GM23248 (cell line): ENCODE data around the gene MEIKIN. TPM values are rescaled to one million over a fixed set of nuclear protein-coding genes. Genes with fewer than 3 reads are reported as not detected.

Experiments
- DNase-seq: peaks from one replicate; pipeline ENCODE4 v3.0.0-alpha.2; 2015
- H2AFZ ChIP-seq: fragments of 200-600 bp; sonication (generic); 2 replicates; pipeline ENCODE4 v1.6.1; 2016; ENCODE audit warnings: antibody characterized with exemption
- H3F3A ChIP-seq: fragments of 200-600 bp; sonication (generic); 2 replicates; pipeline ENCODE4 v1.6.1; 2016; ENCODE audit warnings: mild to moderate bottlenecking, antibody characterized with exemption, mixed run types; ENCODE audit not compliant: insufficient read depth
- H3K27ac ChIP-seq: fragments of 200-600 bp; sonication (generic); 2 replicates; pipeline ENCODE4 v1.5.1; 2016; ENCODE audit warnings: mild to moderate bottlenecking
- H3K27me3 ChIP-seq: fragments of 200-600 bp; sonication (generic); replicated peaks from 2 replicates; pipeline ENCODE4 v1.6.1; 2016; ENCODE audit warnings: mild to moderate bottlenecking; ENCODE audit not compliant: insufficient read depth
- H3K36me3 ChIP-seq: fragments of 200-600 bp; sonication (generic); 2 replicates; pipeline ENCODE4 v1.6.1; 2016; ENCODE audit warnings: low read depth, mild to moderate bottlenecking
- H3K4me1 ChIP-seq: fragments of 200-600 bp; sonication (generic); 2 replicates; pipeline ENCODE4 v1.6.1; 2016; ENCODE audit warnings: mild to moderate bottlenecking; ENCODE audit not compliant: insufficient read depth
- H3K4me2 ChIP-seq: fragments of 200-600 bp; sonication (generic); one replicate; pipeline ENCODE4 v1.6.1; 2016; ENCODE audit warnings: mild to moderate bottlenecking; ENCODE audit not compliant: unreplicated experiment
- H3K4me3 ChIP-seq: fragments of 200-600 bp; sonication (generic); 2 replicates; pipeline ENCODE4 v1.5.1; 2016; ENCODE audit warnings: mild to moderate bottlenecking
- H3K79me2 ChIP-seq: fragments of 200-600 bp; sonication (generic); 2 replicates; pipeline ENCODE4 v1.6.1; 2016; ENCODE audit warnings: mild to moderate bottlenecking; ENCODE audit not compliant: insufficient read depth
- H3K9ac ChIP-seq: fragments of 200-600 bp; sonication (generic); 2 replicates; pipeline ENCODE4 v1.6.1; 2016; ENCODE audit warnings: mild to moderate bottlenecking
- H3K9me2 ChIP-seq: fragments of 200-600 bp; sonication (generic); 2 replicates; pipeline ENCODE4 v1.6.1; 2016; ENCODE audit warnings: mixed run types, mild to moderate bottlenecking, moderate library complexity; ENCODE audit not compliant: insufficient read depth
- H3K9me3 ChIP-seq: fragments of 200-600 bp; sonication (generic); one replicate; pipeline ENCODE4 v1.6.1; 2017; ENCODE audit warnings: low read depth
- H4K20me1 ChIP-seq: fragments of 200-600 bp; sonication (generic); 2 replicates; pipeline ENCODE4 v1.6.0; 2016; ENCODE audit not compliant: insufficient read depth
- EZH2 ChIP-seq: fragments of 200-600 bp; sonication (generic); IDR thresholded peaks from 2 replicates; pipeline ENCODE4 v1.6.1; 2018; ENCODE audit warnings: antibody characterized with exemption, mild to moderate bottlenecking; ENCODE audit not compliant: insufficient read depth, poor library complexity, severe bottlenecking
- EZH2phosphoT487 ChIP-seq: fragments of 200-600 bp; sonication (generic); IDR thresholded peaks from 2 replicates; pipeline ENCODE4 v1.6.1; 2018; ENCODE audit warnings: antibody characterized with exemption, moderate library complexity, mild to moderate bottlenecking, low read depth; ENCODE audit not compliant: insufficient read depth
- WGBS, 2 experiments: methylation state at CpG; one replicate each; pipeline ENCODE4 v1.1.6; 2015 to 2017; ENCODE audit warnings: low lambda C conversion rate in 2 of 2, low coverage in 1 of 2; ENCODE audit errors: missing lambda C conversion rate in 2 of 2; 5-methylcytosine and 5-hydroxymethylcytosine counted together
- in situ Hi-C: fragments of 300-500 bp; cut with MboI; formaldehyde crosslinking; loops from 2 replicates; pipeline ENCODE4 v1.15.0; 2020
- polyA plus RNA-seq: library from polyadenylated mRNA; unstranded; fragments of >200 nt; fragmentation: Nextera tagmentation; extraction: Ambion mirVana; gene quantifications from 2 replicates; pipeline ENCODE4 v1.2.1, GENCODE V29; 2016
- total RNA-seq: library from RNA; depleted of rRNA; stranded (reverse); fragments of >200 nt; shearing (Covaris generic); gene quantifications from 2 replicates; pipeline ENCODE4 v1.2.3, GENCODE V29; 2014; rRNA removed

The MEIKIN gene
- total RNA-seq (not detected in 2 replicates), polyA plus RNA-seq (not detected in 2 replicates)

- Histone ChIP-seq H2AFZ (no peak within 1 kb of the TSS), H3K9ac (no peak within 1 kb of the TSS), H3K9me3 (no peaks in the 10 kb centered on the region), H3K36me3 (no peaks in the 10 kb centered on the region), H3K27ac (no peak within 1 kb of the TSS), H4K20me1 (no peaks in the 10 kb centered on the region), H3K27me3 (no peaks in the 10 kb centered on the region), H3K4me1 (no peaks in the 10 kb centered on the region), H3F3A (no peaks in the 10 kb centered on the region), H3K9me2 (no peaks in the 10 kb centered on the region), H3K4me2 (no peak within 1 kb of the TSS), H3K79me2 (no peaks in the 10 kb centered on the region), H3K4me3 (no peak within 1 kb of the TSS)
- DNase-seq, result no peak
- in situ Hi-C loops, result no loop called here
- TF ChIP-seq EZH2phosphoT487 (no peak), EZH2 (no peak)
- WGBS, 2 experiments, result 61 to 68% methylated on average over 24 of the region's 24 CpGs
Measured at GRCh38 chr5:131945551-131946168, at the start of gene MEIKIN. TSS of gene MEIKIN (minus strand) at chr5:131945663. CDS start at chr5:131945505, 158 bp downstream.

- H4K20me1 ChIP-seq, result no peaks in the 10 kb centered on the region
- no peaks in the 10 kb centered on the region for H3K79me2 ChIP-seq
- no peaks in the 10 kb centered on the region for H3K9me2 ChIP-seq
- no peak overlapping the region for H3K27ac ChIP-seq
- H3K27me3 ChIP-seq, result no peaks in the 10 kb centered on the region
- H2AFZ ChIP-seq, result no peak overlapping the region
- no peaks in the 10 kb centered on the region for H3F3A ChIP-seq
- H3K4me2 ChIP-seq, result no peak overlapping the region
- H3K4me3 ChIP-seq, result no peak overlapping the region
- 48 to 62% methylated on average over 6 to 7 of the region's 7 CpGs for WGBS, 2 experiments
- DNase-seq, result no peak
- no peaks in the 10 kb centered on the region for H3K9me3 ChIP-seq
- H3K36me3 ChIP-seq, result no peaks in the 10 kb centered on the region
- in situ Hi-C loops, result no loop called here
- TF ChIP-seq EZH2 (no peak), EZH2phosphoT487 (no peak)
- H3K4me1 ChIP-seq, result no peaks in the 10 kb centered on the region
- no peak overlapping the region for H3K9ac ChIP-seq
Measured at GRCh38 chr5:131994533-131995226, 49.2 kb upstream of the MEIKIN start.

GRCh38 chr5:131994090-131994489 is 48.6 kb upstream of the MEIKIN start:
- Histone ChIP-seq H3K4me3 (no peak overlapping the region), H3K27me3 (no peaks in the 10 kb centered on the region), H3K36me3 (no peaks in the 10 kb centered on the region), H4K20me1 (no peaks in the 10 kb centered on the region), H3K9me3 (no peaks in the 10 kb centered on the region), H3K9me2 (no peaks in the 10 kb centered on the region), H2AFZ (no peak overlapping the region), H3K4me1 (no peaks in the 10 kb centered on the region), H3K79me2 (no peaks in the 10 kb centered on the region), H3K9ac (no peak overlapping the region), H3F3A (no peaks in the 10 kb centered on the region), H3K4me2 (no peak overlapping the region), H3K27ac (no peak overlapping the region)
- TF ChIP-seq EZH2 (no peak), EZH2phosphoT487 (no peak)
- WGBS, 2 experiments, result 70 to 75% methylated on average over 6 of the region's 7 CpGs
- in situ Hi-C loops, result no loop called here
- no peak for DNase-seq

- Histone ChIP-seq H3K27me3 (no peaks in the 10 kb centered on the region), H3K27ac (no peak overlapping the region), H3K9me3 (no peaks in the 10 kb centered on the region), H3F3A (no peaks in the 10 kb centered on the region), H3K4me3 (no peak overlapping the region), H3K9ac (no peak overlapping the region), H3K36me3 (no peaks in the 10 kb centered on the region), H3K79me2 (no peaks in the 10 kb centered on the region), H4K20me1 (no peaks in the 10 kb centered on the region), H2AFZ (no peak overlapping the region), H3K4me1 (no peaks in the 10 kb centered on the region), H3K4me2 (no peak overlapping the region), H3K9me2 (no peaks in the 10 kb centered on the region)
- in situ Hi-C loops, result no loop called here
- no peak for TF ChIP-seq EZH2
- 70 to 75% methylated on average over 4 of the region's 4 CpGs for WGBS, 2 experiments
- DNase-seq, result no peak
Measured at GRCh38 chr5:131993676-131994075, 48.2 kb upstream of the MEIKIN start.
